ENCODE measurements around the gene SAMHD1.
A peak's percentile ranks its signal among the peaks of the same experiment; 100 is the strongest.

Gene SAMHD1

DNA sequence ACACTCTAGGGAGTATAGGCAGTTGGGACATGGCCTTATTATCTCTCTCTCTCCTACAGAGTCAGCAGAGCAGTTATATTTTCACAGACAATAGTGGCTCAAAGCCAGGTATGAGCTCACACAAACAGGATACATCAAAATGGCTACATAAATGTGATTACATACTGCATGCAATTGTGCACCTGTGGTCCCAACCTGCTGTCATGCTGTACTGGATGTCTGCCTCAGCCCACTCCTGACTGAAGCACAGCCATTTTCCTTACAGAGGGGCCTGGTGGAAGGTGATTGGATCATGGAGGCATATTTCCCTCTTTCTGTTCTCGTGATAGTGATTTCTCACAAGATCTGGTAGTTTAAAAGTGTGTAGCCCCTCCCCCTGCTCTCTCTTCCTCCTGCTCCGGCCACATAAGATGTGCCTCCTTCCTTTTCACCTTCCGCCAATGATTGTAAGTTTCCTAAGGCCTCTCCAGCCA lies 37.0 kb upstream of the SAMHD1 start:
- DNase-seq (ENCODE audit: low read depth in 2 of 2), result peak; percentile 69 to 80
- H3K4me3 ChIP-seq (replicated peaks in 1 of 2; ENCODE audit: low read depth in 2 of 2, low read length in 2 of 2), result no peak overlapping the region

DNA sequence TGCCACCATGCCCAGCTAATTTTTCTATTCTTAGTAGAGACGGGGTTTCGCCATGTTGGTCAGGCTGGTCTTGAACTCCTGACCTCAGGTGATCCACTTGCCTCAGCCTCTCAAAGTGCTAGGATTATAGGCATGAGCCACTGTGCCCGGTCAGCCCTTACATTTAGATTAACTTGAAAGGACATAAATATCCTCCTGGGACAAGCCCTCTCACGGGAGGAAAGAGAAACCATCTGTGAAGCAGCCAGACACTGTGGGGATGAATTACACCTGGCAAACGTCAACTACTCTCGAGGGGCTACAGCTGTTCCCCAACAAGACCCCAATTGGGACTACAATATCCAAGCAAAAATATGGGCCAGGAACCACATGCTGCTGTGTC lies 32.7 kb upstream of the SAMHD1 start:
- no peak overlapping the region for H3K4me3 ChIP-seq (replicated peaks in 1 of 2; ENCODE audit: low read depth in 2 of 2, low read length in 2 of 2)
- TF ChIP-seq, protein P1, sequence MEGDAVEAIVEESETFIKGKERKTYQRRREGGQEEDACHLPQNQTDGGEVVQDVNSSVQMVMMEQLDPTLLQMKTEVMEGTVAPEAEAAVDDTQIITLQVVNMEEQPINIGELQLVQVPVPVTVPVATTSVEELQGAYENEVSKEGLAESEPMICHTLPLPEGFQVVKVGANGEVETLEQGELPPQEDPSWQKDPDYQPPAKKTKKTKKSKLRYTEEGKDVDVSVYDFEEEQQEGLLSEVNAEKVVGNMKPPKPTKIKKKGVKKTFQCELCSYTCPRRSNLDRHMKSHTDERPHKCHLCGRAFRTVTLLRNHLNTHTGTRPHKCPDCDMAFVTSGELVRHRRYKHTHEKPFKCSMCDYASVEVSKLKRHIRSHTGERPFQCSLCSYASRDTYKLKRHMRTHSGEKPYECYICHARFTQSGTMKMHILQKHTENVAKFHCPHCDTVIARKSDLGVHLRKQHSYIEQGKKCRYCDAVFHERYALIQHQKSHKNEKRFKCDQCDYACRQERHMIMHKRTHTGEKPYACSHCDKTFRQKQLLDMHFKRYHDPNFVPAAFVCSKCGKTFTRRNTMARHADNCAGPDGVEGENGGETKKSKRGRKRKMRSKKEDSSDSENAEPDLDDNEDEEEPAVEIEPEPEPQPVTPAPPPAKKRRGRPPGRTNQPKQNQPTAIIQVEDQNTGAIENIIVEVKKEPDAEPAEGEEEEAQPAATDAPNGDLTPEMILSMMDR (IDR thresholded peaks at IDR 0.05; ENCODE audit: low read depth, low read length), result no peak
- DNase-seq (ENCODE audit: low read depth in 2 of 2), result no peak

More for the DNA sequence above, 37.0 kb upstream of the SAMHD1 start:
- TF ChIP-seq, protein P1 (IDR thresholded peaks at IDR 0.05; ENCODE audit: low read depth, low read length), result no peak

DNA sequence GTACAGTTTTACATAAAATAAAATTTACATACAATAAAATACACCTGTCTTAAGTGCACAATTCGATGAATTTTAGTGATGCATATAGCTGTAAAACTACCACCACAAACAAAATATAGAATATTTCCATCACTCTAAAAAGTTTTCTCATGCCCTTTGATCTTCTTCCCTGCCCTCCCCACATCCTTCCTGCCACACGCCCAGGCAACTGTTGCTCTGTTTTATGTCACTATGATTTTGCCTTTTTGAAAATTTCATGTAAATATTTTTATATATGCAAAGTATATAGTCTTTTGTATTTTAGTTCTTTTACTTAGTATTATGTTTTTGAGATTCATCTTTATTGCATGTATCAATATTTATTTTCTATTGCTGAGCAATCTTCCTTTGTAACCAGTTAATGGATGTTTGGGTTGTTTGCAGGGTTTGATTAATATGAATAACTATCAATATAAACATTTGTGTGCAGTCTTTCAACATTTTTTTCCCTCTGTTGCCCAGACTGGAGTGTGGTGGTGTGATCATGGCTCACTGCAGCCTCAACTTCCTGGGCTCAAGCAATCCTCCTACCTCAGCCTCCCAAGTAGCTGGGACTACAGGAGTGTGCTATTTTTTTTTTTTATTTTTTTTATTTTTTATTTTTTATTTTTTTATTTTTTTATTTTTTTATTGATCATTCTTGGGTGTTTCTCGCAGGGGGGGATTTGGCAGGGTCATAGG lies 23.8 kb upstream of the SAMHD1 start:
- TF ChIP-seq, protein P1 (IDR thresholded peaks at IDR 0.05; ENCODE audit: low read depth, low read length), result no peak
- no peak overlapping the region for H3K4me3 ChIP-seq (replicated peaks in 1 of 2; ENCODE audit: low read depth in 2 of 2, low read length in 2 of 2)
- no peak for DNase-seq (ENCODE audit: low read depth in 2 of 2)

DNA sequence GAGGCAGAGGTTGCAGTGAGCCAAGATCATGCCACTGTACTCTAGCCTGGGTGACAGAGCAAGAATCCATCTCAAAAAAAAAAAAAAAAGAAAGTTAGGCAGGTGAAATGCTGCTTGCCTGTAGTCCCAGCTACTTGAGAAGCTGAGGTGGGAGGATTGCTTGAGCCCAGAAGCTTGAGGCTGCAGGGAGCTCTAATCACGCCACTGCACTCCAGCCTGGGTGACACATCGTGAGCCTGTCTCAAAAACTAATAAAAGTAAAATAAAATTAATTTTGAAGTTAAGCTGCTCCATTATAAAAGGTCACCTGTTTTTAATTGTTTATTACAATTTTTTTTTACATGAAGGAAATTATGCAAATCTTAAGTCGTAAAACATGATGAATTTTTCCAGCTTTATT lies 23.2 kb upstream of the SAMHD1 start:
- no peak for DNase-seq (ENCODE audit: low read depth in 2 of 2)
- H3K4me3 ChIP-seq (replicated peaks in 1 of 2; ENCODE audit: low read depth in 2 of 2, low read length in 2 of 2), result no peak overlapping the region
- TF ChIP-seq, protein P1 (IDR thresholded peaks at IDR 0.05; ENCODE audit: low read depth, low read length), result no peak

DNA sequence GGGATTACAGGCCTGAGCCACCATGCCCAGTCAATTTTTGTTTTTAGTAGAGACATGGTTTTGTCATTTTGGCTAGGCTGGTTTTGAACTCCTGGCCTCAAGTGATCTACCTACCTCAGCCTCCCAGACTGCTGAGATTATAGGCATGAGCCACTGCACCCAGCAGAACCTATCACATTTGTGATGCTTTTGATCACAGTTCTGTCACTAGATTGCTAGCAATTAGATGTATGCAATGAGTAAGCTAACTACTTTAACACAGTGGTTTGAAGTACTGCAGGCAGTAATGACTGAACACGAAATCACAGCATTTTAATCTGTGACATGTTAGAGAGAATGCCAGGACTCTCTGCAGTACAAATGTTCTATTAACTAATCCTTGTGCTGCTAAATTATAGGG lies 19.6 kb upstream of the SAMHD1 start:
- no peak overlapping the region for H3K4me3 ChIP-seq (replicated peaks in 1 of 2; ENCODE audit: low read depth in 2 of 2, low read length in 2 of 2)
- DNase-seq (ENCODE audit: low read depth in 2 of 2), result no peak
- TF ChIP-seq, protein P1 (IDR thresholded peaks at IDR 0.05; ENCODE audit: low read depth, low read length), result no peak

DNA sequence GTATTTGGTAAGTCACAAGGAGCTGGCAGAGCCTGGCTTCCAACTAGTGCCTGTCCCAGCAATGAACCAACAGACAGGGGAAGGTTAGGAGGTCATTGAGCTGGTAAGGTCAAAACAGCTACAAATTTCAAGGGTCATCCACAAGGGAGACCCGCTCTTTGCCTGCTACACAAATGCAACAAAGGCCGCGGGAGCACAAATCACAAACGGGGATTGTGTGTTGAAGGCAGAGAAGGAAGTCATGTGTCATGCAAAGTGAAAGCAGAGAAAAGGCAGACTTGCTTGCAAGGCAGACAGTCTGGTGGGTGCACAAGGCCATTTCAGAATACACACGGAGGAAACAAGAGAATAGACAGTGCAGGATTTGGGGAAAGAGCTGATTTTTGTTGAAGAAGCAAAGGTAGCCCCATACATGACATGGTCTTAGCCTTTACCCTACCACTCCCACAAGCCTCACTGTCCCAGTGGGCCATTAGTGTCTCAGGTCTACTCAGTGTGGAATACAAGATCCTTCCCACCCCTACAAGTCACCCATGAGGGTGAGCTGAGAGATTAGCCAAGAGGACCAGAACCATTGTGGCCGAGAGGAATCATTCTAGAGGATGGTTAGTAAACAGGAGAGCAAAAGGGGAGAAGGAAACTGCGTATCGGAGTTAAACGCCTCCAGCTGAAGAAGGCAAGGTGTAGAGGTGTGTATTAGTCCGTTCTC lies 18.1 kb upstream of the SAMHD1 start:
- no peak for DNase-seq (ENCODE audit: low read depth in 2 of 2)
- H3K4me3 ChIP-seq (replicated peaks in 1 of 2; ENCODE audit: low read depth in 2 of 2, low read length in 2 of 2), result no peak overlapping the region
- TF ChIP-seq, protein P1 (IDR thresholded peaks at IDR 0.05; ENCODE audit: low read depth, low read length), result no peak

All from cardiac fibroblast (primary cell).